Measurements from ENCODE around the gene RCAN1.

DNA sequence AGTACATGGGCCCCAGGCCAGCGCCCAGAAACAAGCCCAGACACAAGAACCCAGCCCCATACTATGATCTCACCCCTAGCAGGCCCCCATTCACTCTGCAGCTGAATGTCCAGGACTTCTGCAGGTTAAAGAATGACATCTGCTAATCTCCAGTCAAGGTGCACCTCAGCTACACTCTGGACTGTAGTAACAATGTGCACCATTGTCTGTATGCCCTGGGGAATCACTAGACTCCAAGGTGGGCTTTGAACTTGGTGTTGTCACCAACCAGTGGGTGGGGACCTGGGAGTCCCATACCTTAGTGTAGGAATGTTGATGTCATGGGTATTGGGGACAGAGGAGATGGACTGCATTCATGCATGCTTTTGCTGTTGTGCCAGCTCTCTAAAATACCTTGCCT is 113.2 kb downstream of the RCAN1 start:
- TF ChIP-seq, protein P1, sequence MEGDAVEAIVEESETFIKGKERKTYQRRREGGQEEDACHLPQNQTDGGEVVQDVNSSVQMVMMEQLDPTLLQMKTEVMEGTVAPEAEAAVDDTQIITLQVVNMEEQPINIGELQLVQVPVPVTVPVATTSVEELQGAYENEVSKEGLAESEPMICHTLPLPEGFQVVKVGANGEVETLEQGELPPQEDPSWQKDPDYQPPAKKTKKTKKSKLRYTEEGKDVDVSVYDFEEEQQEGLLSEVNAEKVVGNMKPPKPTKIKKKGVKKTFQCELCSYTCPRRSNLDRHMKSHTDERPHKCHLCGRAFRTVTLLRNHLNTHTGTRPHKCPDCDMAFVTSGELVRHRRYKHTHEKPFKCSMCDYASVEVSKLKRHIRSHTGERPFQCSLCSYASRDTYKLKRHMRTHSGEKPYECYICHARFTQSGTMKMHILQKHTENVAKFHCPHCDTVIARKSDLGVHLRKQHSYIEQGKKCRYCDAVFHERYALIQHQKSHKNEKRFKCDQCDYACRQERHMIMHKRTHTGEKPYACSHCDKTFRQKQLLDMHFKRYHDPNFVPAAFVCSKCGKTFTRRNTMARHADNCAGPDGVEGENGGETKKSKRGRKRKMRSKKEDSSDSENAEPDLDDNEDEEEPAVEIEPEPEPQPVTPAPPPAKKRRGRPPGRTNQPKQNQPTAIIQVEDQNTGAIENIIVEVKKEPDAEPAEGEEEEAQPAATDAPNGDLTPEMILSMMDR (IDR thresholded peaks at IDR 0.05): no peak
- no peak for TF ChIP-seq POLR2A (IDR thresholded peaks at IDR 0.05)

Measured in body of pancreas (tissue), 4 donors.